ENCODE measurements around the gene RAX2.

The RAX2 gene

GRCh38 chr19:3730457-3730958 lies 41.5 kb downstream of the RAX2 start:
- no peak for DNase-seq (ENCODE audit: low spot score)

- DNase-seq (ENCODE audit: low spot score) = no peak
Measured at GRCh38 chr19:3725640-3726310, 46.3 kb downstream of the RAX2 start.

GRCh38 chr19:3725121-3725520 lies 46.9 kb downstream of the RAX2 start:
- no peak for DNase-seq (ENCODE audit: low spot score)

- DNase-seq (ENCODE audit: low spot score) = no peak
Measured at GRCh38 chr19:3723883-3724282, 48.1 kb downstream of the RAX2 start.

- no peak for DNase-seq (ENCODE audit: low spot score)
Measured at GRCh38 chr19:3723110-3723488, 48.9 kb downstream of the RAX2 start.

GRCh38 chr19:3722443-3723109 lies 49.5 kb downstream of the RAX2 start:
- DNase-seq (ENCODE audit: low spot score) = no peak

GRCh38 chr19:3721887-3722442 lies 50.1 kb downstream of the RAX2 start:
- no peak for DNase-seq (ENCODE audit: low spot score)

- DNase-seq (ENCODE audit: low spot score) = peak; percentile 79
Measured at GRCh38 chr19:3721131-3721886, 50.7 kb downstream of the RAX2 start.

- no peak for DNase-seq (ENCODE audit: low spot score)
Measured at GRCh38 chr19:3720349-3720917, 51.6 kb downstream of the RAX2 start.

- no peak for DNase-seq (ENCODE audit: low spot score)
Measured at GRCh38 chr19:3719868-3720267, 52.2 kb downstream of the RAX2 start.

Data from RKO (cell line).